ENCODE data around the gene MET. TPM values are rescaled to one million over a fixed set of nuclear protein-coding genes. Genes with fewer than 3 reads are reported as not detected.

MET gene
- total and polyA plus RNA-seq, 2 of the 13 experiments (the other 11 are each of a cell fraction or from before 2014, with no cell fraction given), result 21.8 to 31.5 TPM

DNA sequence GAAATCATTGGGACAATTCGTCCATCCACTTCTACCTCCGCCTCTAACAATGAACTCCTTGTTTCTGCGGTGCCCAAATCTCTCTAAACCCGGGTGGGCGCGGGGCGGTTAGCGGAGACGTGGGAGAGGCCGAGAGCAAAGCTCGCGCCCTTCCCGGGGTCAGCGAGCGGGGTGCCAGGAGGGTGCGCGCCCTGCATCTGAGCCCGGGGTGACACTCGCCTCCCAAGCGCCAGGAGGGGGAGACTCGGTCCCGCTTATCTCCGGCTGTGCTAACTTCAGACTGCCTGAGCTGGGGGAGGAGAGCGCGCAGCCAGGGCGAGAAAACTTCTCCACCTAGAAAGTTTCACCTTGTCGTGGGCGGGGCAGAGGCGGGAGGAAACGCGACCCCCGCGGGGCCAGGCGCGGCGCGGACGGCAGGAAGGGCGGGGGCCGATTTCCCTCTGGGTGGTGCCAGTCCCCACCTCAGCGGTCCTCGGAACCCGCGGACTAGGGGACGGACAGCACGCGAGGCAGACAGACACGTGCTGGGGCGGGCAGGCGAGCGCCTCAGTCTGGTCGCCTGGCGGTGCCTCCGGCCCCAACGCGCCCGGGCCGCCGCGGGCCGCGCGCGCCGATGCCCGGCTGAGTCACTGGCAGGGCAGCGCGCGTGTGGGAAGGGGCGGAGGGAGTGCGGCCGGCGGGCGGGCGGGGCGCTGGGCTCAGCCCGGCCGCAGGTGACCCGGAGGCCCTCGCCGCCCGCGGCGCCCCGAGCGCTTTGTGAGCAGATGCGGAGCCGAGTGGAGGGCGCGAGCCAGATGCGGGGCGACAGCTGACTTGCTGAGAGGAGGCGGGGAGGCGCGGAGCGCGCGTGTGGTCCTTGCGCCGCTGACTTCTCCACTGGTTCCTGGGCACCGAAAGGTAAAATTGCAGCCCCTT lies at the start of gene MET (continued):
- TF ChIP-seq, protein P1, sequence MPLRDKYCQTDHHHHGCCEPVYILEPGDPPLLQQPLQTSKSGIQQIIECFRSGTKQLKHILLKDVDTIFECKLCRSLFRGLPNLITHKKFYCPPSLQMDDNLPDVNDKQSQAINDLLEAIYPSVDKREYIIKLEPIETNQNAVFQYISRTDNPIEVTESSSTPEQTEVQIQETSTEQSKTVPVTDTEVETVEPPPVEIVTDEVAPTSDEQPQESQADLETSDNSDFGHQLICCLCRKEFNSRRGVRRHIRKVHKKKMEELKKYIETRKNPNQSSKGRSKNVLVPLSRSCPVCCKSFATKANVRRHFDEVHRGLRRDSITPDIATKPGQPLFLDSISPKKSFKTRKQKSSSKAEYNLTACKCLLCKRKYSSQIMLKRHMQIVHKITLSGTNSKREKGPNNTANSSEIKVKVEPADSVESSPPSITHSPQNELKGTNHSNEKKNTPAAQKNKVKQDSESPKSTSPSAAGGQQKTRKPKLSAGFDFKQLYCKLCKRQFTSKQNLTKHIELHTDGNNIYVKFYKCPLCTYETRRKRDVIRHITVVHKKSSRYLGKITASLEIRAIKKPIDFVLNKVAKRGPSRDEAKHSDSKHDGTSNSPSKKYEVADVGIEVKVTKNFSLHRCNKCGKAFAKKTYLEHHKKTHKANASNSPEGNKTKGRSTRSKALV (CRISPR knock-in tag; IDR thresholded peaks at IDR 0.05), result no peak; the same call in 1 of the 2 replicates
- TF ChIP-seq NFKBIZ (CRISPR knock-in tag; IDR thresholded peaks at IDR 0.05) (peak; percentile 46; the same call in 1 of the 2 replicates), DPF2 (CRISPR knock-in tag; IDR thresholded peaks at IDR 0.05; ENCODE audit: borderline replicate concordance, low read depth) (no peak), ZNF660 (CRISPR knock-in tag; IDR thresholded peaks at IDR 0.05; ENCODE audit: borderline replicate concordance, low read depth) (no peak), ZNF570 (CRISPR knock-in tag; IDR thresholded peaks at IDR 0.05; ENCODE audit: borderline replicate concordance) (0 out of 2 replicates have a peak, but pooled peaks have one; percentile 47), ZNF816 (CRISPR knock-in tag; IDR thresholded peaks at IDR 0.05; ENCODE audit: borderline replicate concordance) (no peak), ZNF382 (CRISPR knock-in tag; IDR thresholded peaks at IDR 0.05; ENCODE audit: borderline replicate concordance) (no peak), ISX (CRISPR knock-in tag; conservative IDR thresholded peaks at IDR 0.05) (no peak), ARHGAP35 (CRISPR knock-in tag; IDR thresholded peaks at IDR 0.05; ENCODE audit: borderline replicate concordance) (peak; percentile 75; the same call in 1 of the 2 replicates), ZNF501 (CRISPR knock-in tag; IDR thresholded peaks at IDR 0.05) (peak; percentile 54; the same call in 1 of the 2 replicates), MYNN (CRISPR knock-in tag; IDR thresholded peaks at IDR 0.05; ENCODE audit: low read depth) (no peak; the same call in 1 of the 2 replicates)
- TF ChIP-seq, protein P2, sequence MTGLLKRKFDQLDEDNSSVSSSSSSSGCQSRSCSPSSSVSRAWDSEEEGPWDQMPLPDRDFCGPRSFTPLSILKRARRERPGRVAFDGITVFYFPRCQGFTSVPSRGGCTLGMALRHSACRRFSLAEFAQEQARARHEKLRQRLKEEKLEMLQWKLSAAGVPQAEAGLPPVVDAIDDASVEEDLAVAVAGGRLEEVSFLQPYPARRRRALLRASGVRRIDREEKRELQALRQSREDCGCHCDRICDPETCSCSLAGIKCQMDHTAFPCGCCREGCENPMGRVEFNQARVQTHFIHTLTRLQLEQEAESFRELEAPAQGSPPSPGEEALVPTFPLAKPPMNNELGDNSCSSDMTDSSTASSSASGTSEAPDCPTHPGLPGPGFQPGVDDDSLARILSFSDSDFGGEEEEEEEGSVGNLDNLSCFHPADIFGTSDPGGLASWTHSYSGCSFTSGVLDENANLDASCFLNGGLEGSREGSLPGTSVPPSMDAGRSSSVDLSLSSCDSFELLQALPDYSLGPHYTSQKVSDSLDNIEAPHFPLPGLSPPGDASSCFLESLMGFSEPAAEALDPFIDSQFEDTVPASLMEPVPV (CRISPR knock-in tag; IDR thresholded peaks at IDR 0.05), result peak; percentile 72; the same call in 1 of the 2 replicates
- TF ChIP-seq, protein P3, sequence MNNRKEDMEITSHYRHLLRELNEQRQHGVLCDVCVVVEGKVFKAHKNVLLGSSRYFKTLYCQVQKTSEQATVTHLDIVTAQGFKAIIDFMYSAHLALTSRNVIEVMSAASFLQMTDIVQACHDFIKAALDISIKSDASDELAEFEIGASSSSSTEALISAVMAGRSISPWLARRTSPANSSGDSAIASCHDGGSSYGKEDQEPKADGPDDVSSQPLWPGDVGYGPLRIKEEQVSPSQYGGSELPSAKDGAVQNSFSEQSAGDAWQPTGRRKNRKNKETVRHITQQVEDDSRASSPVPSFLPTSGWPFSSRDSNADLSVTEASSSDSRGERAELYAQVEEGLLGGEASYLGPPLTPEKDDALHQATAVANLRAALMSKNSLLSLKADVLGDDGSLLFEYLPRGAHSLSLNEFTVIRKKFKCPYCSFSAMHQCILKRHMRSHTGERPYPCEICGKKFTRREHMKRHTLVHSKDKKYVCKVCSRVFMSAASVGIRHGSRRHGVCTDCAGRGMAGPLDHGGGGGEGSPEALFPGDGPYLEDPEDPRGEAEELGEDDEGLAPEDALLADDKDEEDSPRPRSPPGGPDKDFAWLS (CRISPR knock-in tag; IDR thresholded peaks at IDR 0.05; ENCODE audit: borderline replicate concordance), result no peak
- TF ChIP-seq, protein P4, sequence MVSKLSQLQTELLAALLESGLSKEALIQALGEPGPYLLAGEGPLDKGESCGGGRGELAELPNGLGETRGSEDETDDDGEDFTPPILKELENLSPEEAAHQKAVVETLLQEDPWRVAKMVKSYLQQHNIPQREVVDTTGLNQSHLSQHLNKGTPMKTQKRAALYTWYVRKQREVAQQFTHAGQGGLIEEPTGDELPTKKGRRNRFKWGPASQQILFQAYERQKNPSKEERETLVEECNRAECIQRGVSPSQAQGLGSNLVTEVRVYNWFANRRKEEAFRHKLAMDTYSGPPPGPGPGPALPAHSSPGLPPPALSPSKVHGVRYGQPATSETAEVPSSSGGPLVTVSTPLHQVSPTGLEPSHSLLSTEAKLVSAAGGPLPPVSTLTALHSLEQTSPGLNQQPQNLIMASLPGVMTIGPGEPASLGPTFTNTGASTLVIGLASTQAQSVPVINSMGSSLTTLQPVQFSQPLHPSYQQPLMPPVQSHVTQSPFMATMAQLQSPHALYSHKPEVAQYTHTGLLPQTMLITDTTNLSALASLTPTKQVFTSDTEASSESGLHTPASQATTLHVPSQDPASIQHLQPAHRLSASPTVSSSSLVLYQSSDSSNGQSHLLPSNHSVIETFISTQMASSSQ (IDR thresholded peaks at IDR 0.05; ENCODE audit: low read depth), result 0 out of 2 replicates have a peak, but pooled peaks have one; percentile 12
- TF ChIP-seq, protein P4 (CRISPR knock-in tag; IDR thresholded peaks at IDR 0.05; ENCODE audit: borderline replicate concordance), result peak; percentile 88; the same call in 1 of the 2 replicates
- TF ChIP-seq, protein P5, sequence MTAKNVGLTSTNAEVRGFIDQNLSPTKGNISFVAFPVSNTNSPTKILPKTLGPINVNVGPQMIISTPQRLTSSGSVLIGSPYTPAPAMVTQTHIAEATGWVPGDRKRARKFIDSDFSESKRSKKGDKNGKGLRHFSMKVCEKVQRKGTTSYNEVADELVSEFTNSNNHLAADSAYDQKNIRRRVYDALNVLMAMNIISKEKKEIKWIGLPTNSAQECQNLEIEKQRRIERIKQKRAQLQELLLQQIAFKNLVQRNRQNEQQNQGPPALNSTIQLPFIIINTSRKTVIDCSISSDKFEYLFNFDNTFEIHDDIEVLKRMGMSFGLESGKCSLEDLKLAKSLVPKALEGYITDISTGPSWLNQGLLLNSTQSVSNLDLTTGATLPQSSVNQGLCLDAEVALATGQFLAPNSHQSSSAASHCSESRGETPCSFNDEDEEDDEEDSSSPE (CRISPR knock-in tag; IDR thresholded peaks at IDR 0.05), result peak; percentile 71; the same call in 1 of the 2 replicates

Measured in HepG2 (cell line).